HG02885 (cell line): ENCODE results near the gene OR52B6.
"Not testable (repeated sequence)": the region's sequence is repeated elsewhere in the genome, so short reads cannot be mapped to it uniquely, and the experiment has no call there.

ENCODE experiments used
- ATAC-seq: cut with Tn5 transposase; IDR thresholded peaks from one replicate; pipeline ENCODE4 v1.9.1; 2021; ENCODE audit warnings: mild to moderate bottlenecking; ENCODE audit not compliant: unreplicated experiment, poor library complexity

The OR52B6 gene

GRCh38 chr11:5580577-5580976 lies at the start of gene OR52B6:
Gene OR52B6, plus strand, starts transcription at chr11:5580877. Its CDS starts 0 bp downstream, at chr11:5580877.
- no peak for ATAC-seq

- no peak for ATAC-seq
Observed at GRCh38 chr11:5531053-5531831, 49.4 kb upstream of the OR52B6 start.

- ATAC-seq, result no peak
Observed at GRCh38 chr11:5534046-5534445, 46.6 kb upstream of the OR52B6 start.

- ATAC-seq, result no peak
Observed at GRCh38 chr11:5536482-5536881, 44.2 kb upstream of the OR52B6 start.

- ATAC-seq, result no peak
Observed at GRCh38 chr11:5541427-5541826, 39.2 kb upstream of the OR52B6 start.

GRCh38 chr11:5546457-5546856 lies 34.2 kb upstream of the OR52B6 start:
- no peak for ATAC-seq

GRCh38 chr11:5547982-5548381 lies 32.7 kb upstream of the OR52B6 start:
- no peak for ATAC-seq

GRCh38 chr11:5548440-5548839 lies 32.2 kb upstream of the OR52B6 start, which contains the start of gene OR52H1:
Gene OR52H1, minus strand, starts transcription at chr11:5548540. Its CDS starts 3,035 bp downstream, at chr11:5545505.
- no peak for ATAC-seq

GRCh38 chr11:5550440-5551095 lies 30.1 kb upstream of the OR52B6 start:
- peak; percentile 67 for ATAC-seq

GRCh38 chr11:5553343-5553742 lies 27.3 kb upstream of the OR52B6 start:
- no peak for ATAC-seq

GRCh38 chr11:5556596-5557188 lies 24.0 kb upstream of the OR52B6 start:
- ATAC-seq, result no peak

- ATAC-seq, result no peak
Observed at GRCh38 chr11:5557751-5558150, 22.9 kb upstream of the OR52B6 start.

- no peak for ATAC-seq
Observed at GRCh38 chr11:5564259-5565019, 16.2 kb upstream of the OR52B6 start.

GRCh38 chr11:5574654-5575053 lies 6.0 kb upstream of the OR52B6 start:
- no peak for ATAC-seq

GRCh38 chr11:5575152-5575551 lies 5.5 kb upstream of the OR52B6 start:
- no peak for ATAC-seq

- ATAC-seq, result no peak
Observed at GRCh38 chr11:5577101-5577500, 3.6 kb upstream of the OR52B6 start.

- no peak for ATAC-seq
Observed at GRCh38 chr11:5581014-5581413, 337 bp downstream of the OR52B6 start.

GRCh38 chr11:5584458-5584857 lies 3.8 kb downstream of the OR52B6 start:
- ATAC-seq, result not testable (repeated sequence)

- ATAC-seq, result not testable (repeated sequence)
Observed at GRCh38 chr11:5589906-5590305, 9.2 kb downstream of the OR52B6 start.

GRCh38 chr11:5591613-5592012 lies 10.9 kb downstream of the OR52B6 start:
- ATAC-seq, result no peak

- ATAC-seq, result no peak
Observed at GRCh38 chr11:5592615-5593014, 11.9 kb downstream of the OR52B6 start.
